Keratinocyte (primary cell): ENCODE results near the gene GJA4. TPM values are rescaled to one million over a fixed set of nuclear protein-coding genes. Genes with fewer than 3 reads are reported as not detected.

Source experiments
- DNase-seq: peaks from one replicate; pipeline ENCODE4 v3.0.0-alpha.2; 2011; ENCODE audit warnings: low read depth, missing footprints, low spot score
- FAIRE-seq: peaks from 2 replicates; lab custom pipeline; 2011; peaks lifted over from hg19 to GRCh38; lab: Jason Lieb, UNC
- H2AFZ ChIP-seq: 2 replicates; pipeline ENCODE4 v1.6.0; 2012; ENCODE audit warnings: low read length, control low read depth, inconsistent platforms; ENCODE audit not compliant: control insufficient read depth
- H3K27ac ChIP-seq: 2 replicates; pipeline ENCODE4 v1.5.1; 2011; ENCODE audit warnings: low read length; ENCODE audit not compliant: control insufficient read depth, insufficient read depth
- H3K27me3 ChIP-seq: 3 replicates; pipeline ENCODE4 v1.6.0; 2011; ENCODE audit warnings: low read length; ENCODE audit not compliant: control insufficient read depth, insufficient read depth; ENCODE audit errors: extremely low read depth
- H3K36me3 ChIP-seq, 2 experiments: 2 replicates in 1 of 2; 3 replicates in 1 of 2; pipeline ENCODE4 v1.5.1; 2011; ENCODE audit warnings: low read length in 2 of 2, mild to moderate bottlenecking in 1 of 2; ENCODE audit not compliant: control insufficient read depth in 2 of 2, insufficient read depth in 2 of 2; ENCODE audit errors: extremely low read depth in 1 of 2
- H3K4me1 ChIP-seq: 3 replicates; pipeline ENCODE4 v1.5.1; 2011; ENCODE audit warnings: low read length; ENCODE audit not compliant: control insufficient read depth, insufficient read depth; ENCODE audit errors: extremely low read depth
- H3K4me2 ChIP-seq: 3 replicates; pipeline ENCODE4 v1.6.0; 2011; ENCODE audit warnings: low read depth, low read length; ENCODE audit not compliant: control insufficient read depth, insufficient read depth; ENCODE audit errors: extremely low read depth
- H3K4me3 ChIP-seq, 3 experiments: fragments of 200-600 bp in 1 of 3; sonication (generic) in 1 of 3; 2 replicates in 2 of 3; 3 replicates in 1 of 3; pipeline ENCODE4 v1.5.1; 2011 to 2016; ENCODE audit warnings: low read length in 3 of 3, mild to moderate bottlenecking in 3 of 3, control low read depth in 2 of 3, inconsistent platforms in 1 of 3, low read depth in 1 of 3, mixed read lengths in 1 of 3, mixed run types in 1 of 3, moderate library complexity in 1 of 3; ENCODE audit not compliant: control insufficient read depth in 2 of 3, insufficient read depth in 2 of 3; ENCODE audit errors: extremely low read depth in 1 of 3
- H3K79me2 ChIP-seq: 2 replicates; pipeline ENCODE4 v1.6.0; 2012; ENCODE audit warnings: low read length; ENCODE audit not compliant: control insufficient read depth, insufficient read depth
- H3K9ac ChIP-seq: 3 replicates; pipeline ENCODE4 v1.6.0; 2011; ENCODE audit warnings: low read length; ENCODE audit not compliant: control insufficient read depth, insufficient read depth; ENCODE audit errors: extremely low read depth
- H3K9me1 ChIP-seq: 3 replicates; pipeline ENCODE4 v1.6.0; 2011; ENCODE audit warnings: low read length; ENCODE audit not compliant: control insufficient read depth, insufficient read depth; ENCODE audit errors: extremely low read depth
- H3K9me3 ChIP-seq: 2 replicates; pipeline ENCODE4 v1.5.1; 2012; ENCODE audit warnings: low read depth, low read length; ENCODE audit not compliant: control insufficient read depth
- H4K20me1 ChIP-seq: 3 replicates; pipeline ENCODE4 v1.6.0; 2011; ENCODE audit warnings: low read length; ENCODE audit not compliant: control insufficient read depth, insufficient read depth; ENCODE audit errors: extremely low read depth
- CTCF ChIP-seq, 3 experiments: IDR thresholded peaks in 1 of 3; conservative IDR thresholded peaks in 1 of 3; optimal IDR thresholded peaks in 1 of 3; 2 replicates in 2 of 3; 3 replicates in 1 of 3; pipeline versions ENCODE3 to v1.5.1; 2011; ENCODE audit warnings: low read length in 3 of 3, mild to moderate bottlenecking in 3 of 3, moderate library complexity in 2 of 3, control low read depth in 1 of 3, inconsistent platforms in 1 of 3; ENCODE audit not compliant: insufficient read depth in 2 of 3; ENCODE audit errors: extremely low read depth in 1 of 3
- EZH2 ChIP-seq: IDR thresholded peaks from one replicate; pipeline ENCODE4 v1.6.1; 2012; ENCODE audit warnings: inconsistent platforms, mild to moderate bottlenecking, low read length, moderate library complexity
- dilution Hi-C: fragments of 300-500 bp; cut with MboI; formaldehyde crosslinking; loops from one replicate; pipeline ENCODE4 v1.7.0; 2020; ENCODE audit warnings: low sequenced_read_pairs; ENCODE audit not compliant: extremely low pct_ligation_motif_present
- polyA minus RNA-seq, 3 experiments: library from RNA; depleted of rRNA, polyadenylated mRNA; stranded (reverse); fragments of >200 nt; gene quantifications; 1 replicate in 1 of 3; 2 replicates in 1 of 3; 3 replicates in 1 of 3; pipeline ENCODE4 v1.2.3, GENCODE V29; 2011
- polyA plus RNA-seq, 5 experiments: library from polyadenylated mRNA; depleted of rRNA in 3 of 5; stranded (reverse) in 3 of 5; stranded (forward) in 1 of 5; unstranded in 1 of 5; fragments of >200 nt; gene quantifications; 1 replicate in 1 of 5; 2 replicates in 3 of 5; 3 replicates in 1 of 5; pipeline versions ENCODE4 v1.2.1 to v1.2.3, GENCODE V29; 2011 to 2012; ENCODE audit warnings: missing spikeins in 2 of 5, low read depth in 1 of 5, low replicate concordance in 1 of 5

Gene GJA4
- polyA plus RNA-seq (0.10 to 0.22 TPM in 2 of 3 replicates, not detected in the other), polyA minus RNA-seq (0.52 TPM in 1 of 3 replicates, not detected in the others)
- not detected for polyA plus RNA-seq (2011; ENCODE audit: low read depth)
- 0.06 TPM in 1 of 2 replicates, not detected in the other for polyA plus RNA-seq (2011; cell fraction: cytosol; rRNA removed)
- polyA plus RNA-seq (2011; cell fraction: nucleus; rRNA removed): 0.11 TPM in 1 of 2 replicates, not detected in the other
- polyA plus RNA-seq (2012; ENCODE audit: low replicate concordance): 0.10 and 0.41 TPM in 2 replicates
- not detected for polyA minus RNA-seq (2011; cell fraction: cytosol; rRNA and poly(A)+ RNA removed)
- polyA minus RNA-seq (2011; cell fraction: nucleus; rRNA and poly(A)+ RNA removed): not detected in 2 replicates

GRCh38 chr1:34792868-34793727 lies at the start of gene GJA4:
GJA4 (plus strand) TSS chr1:34792999; CDS start chr1:34794214, 1,215 bp downstream.
- no peak within 1 kb of the TSS for H3K27ac ChIP-seq
- no peaks in the 10 kb centered on the region for H4K20me1 ChIP-seq
- no peak within 1 kb of the TSS for H3K9ac ChIP-seq

GRCh38 chr1:34743775-34744174 lies 49.0 kb upstream of the GJA4 start:
- no peaks in the 10 kb centered on the region for H3K9me3 ChIP-seq
- H3K4me2 ChIP-seq: no peak overlapping the region
- FAIRE-seq: no peak
- no peaks in the 10 kb centered on the region for H3K4me1 ChIP-seq
- H4K20me1 ChIP-seq: no peaks in the 10 kb centered on the region
- dilution Hi-C loops: no loop called here
- H3K27me3 ChIP-seq: no peaks in the 10 kb centered on the region
- H2AFZ ChIP-seq: no peak overlapping the region
- no peak overlapping the region for H3K4me3 ChIP-seq
- H3K36me3 ChIP-seq: no peaks in the 10 kb centered on the region
- no peaks in the 10 kb centered on the region for H3K79me2 ChIP-seq
- no peak for DNase-seq
- no peak overlapping the region for H3K27ac ChIP-seq
- H3K9ac ChIP-seq: no peak overlapping the region
- H3K9me1 ChIP-seq: no peaks in the 10 kb centered on the region
- TF ChIP-seq EZH2: no peak

More at GRCh38 chr1:34792868-34793727, at the start of gene GJA4:
- H3K4me3 ChIP-seq: no peak within 1 kb of the TSS
- H3K27me3 ChIP-seq: peaks cover 26% of the 10 kb centered on the region
- no peaks in the 10 kb centered on the region for H3K79me2 ChIP-seq
- H2AFZ ChIP-seq: no peak within 1 kb of the TSS
- TF ChIP-seq CTCF (optimal IDR thresholded peaks at IDR 0.05 in 1 of 3, IDR thresholded peaks at IDR 0.05 in 1 of 3, conservative IDR thresholded peaks at IDR 0.05 in 1 of 3; ENCODE audit: extremely low read depth in 1 of 3, insufficient read depth in 2 of 3, low read length in 3 of 3) (no peak), EZH2 (peak; percentile 81)
- no peak for DNase-seq
- peaks cover 4% of the 10 kb centered on the region for H3K4me1 ChIP-seq
- H3K9me3 ChIP-seq: no peaks in the 10 kb centered on the region
- dilution Hi-C loops: no loop called here
- no peak for FAIRE-seq
- H3K9me1 ChIP-seq: no peaks in the 10 kb centered on the region
- no peaks in the 10 kb centered on the region for H3K36me3 ChIP-seq
- H3K4me2 ChIP-seq: no peak within 1 kb of the TSS
